Activated CD8-positive, alpha-beta memory T cell treated with anti-CD3 and anti-CD28 coated beads, Interleukin-2, amount 50 U/mL, for 24 hours (primary cell): ENCODE data around the gene TRIM41.
A peak's percentile ranks its signal among the peaks of the same experiment; 100 is the strongest.
"Not testable (repeated sequence)": the region's sequence is repeated elsewhere in the genome, so short reads cannot be mapped to it uniquely, and the experiment has no call there.

Experiments
- DNase-seq: peaks from one replicate; pipeline ENCODE4 v3.0.0-alpha.2; 2020; ENCODE audit errors: extremely low read depth

Gene TRIM41

DNA sequence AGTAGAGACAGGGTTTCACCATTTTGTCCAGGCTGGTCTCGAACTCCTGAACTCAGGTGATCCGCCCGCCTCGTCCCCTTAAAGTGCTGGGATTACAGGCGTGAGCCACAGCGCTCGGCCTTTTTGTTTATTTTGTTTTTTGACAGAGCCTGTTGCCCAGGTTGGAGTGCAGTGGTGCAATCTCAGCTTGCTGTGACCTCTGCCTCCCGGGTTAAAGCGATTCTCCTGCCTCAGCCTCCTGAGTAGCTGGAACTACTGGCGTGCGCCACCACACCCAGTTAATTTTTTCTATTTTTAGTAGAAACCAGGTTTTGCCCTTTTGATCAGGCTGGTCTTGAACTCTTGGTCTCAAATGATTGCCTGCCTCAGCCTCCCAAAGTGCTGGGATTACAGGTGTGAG is 12.9 kb upstream of the TRIM41 start:
- DNase-seq, result not testable (repeated sequence)

DNA sequence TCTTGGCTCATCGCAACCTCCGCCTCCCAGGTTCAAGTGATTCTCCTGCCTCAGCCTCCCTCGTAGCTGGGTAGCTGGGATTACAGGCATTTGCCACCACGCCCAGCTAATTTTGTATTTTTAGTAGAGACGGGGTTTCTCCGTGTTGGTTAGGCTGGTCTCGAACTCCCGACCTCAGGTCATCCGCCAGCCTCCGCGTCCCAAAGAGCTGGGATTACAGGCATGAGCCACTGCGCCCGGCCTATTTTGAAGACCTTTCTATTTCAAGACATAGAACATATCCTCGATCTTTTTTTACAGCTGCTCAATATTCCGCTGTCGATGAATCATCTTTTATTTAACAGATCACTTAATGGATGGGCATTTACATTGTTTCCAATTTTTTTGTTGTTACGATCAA is 12.4 kb upstream of the TRIM41 start:
- DNase-seq, result not testable (repeated sequence)

DNA sequence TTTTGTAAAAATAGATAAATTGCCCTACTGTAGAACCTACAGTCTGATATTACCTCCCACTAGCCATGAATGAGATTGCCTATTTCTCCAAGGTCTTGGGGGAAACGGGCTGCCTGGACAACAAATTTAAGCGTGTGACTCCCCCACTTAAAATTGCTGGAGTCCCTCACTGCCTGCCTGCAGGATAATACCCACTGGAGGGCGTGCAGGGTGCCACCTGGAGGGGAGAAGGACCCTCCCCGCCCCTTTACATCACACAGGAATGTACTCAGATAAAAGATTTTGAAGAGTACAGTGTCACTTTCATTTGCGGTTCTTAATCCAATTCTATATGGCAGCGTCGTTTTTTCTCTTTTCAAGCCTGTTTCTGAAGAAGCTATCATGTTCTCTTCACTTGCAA is 11.9 kb upstream of the TRIM41 start:
- no peak for DNase-seq

DNA sequence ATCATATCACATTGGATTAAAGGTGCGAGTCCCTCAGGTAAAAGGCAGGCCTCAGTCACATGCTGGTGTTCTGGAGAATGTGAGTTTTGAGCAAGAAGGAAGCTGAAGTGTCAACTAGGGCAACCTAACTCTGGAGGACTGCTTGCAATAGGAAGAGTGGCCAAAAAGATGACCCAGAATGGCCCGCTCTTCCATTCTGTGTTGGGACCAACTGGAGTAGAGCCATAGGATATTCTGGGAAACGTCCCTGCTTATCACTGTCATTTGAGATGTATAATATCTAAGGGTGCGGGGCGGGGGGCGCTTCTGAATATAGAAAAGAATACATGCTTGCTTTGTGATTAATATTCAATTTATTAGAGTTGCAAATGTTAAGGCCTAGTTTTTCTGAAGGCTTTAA is 11.0 kb upstream of the TRIM41 start:
- DNase-seq, result no peak

DNA sequence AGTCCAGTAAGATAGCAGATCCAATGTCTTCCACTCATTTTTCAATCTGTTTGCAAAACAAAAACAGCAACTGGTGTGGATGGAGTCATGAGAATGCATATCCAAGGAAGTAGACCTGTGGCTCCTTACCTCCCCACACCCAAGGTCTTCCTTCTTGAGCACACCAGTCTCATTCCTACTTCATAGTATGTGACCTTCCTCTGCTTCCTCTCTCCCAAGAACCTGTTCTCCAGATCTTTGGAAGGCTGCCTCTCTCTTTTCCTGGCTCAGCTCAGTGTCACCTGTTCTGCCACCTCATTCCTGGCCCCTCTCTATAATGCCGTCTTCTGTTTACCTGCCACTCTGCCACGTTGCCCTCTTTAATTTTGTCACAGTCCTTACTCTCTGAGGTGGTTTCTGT is 10.1 kb upstream of the TRIM41 start:
- DNase-seq, result no peak

DNA sequence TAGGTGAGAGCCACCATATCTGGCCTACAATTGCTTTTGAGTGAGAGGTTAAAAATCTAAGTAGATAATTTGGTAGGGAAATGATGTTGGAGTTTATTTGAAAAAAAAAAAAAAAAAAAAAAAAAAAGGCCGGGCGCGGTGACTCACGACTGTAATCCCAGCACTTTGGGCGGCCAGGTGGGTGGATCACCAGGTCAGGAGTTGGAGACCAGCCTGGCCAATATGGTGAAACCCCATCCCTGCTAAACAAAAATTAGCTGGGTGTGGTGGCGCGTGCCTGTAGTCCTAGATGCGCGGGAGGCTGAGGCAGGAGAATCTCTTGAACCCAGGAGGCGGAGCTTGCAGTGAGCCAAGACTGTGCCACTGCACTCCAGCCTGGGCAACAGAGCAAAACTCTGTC is 8.8 kb upstream of the TRIM41 start:
- DNase-seq, result not testable (repeated sequence)

DNA sequence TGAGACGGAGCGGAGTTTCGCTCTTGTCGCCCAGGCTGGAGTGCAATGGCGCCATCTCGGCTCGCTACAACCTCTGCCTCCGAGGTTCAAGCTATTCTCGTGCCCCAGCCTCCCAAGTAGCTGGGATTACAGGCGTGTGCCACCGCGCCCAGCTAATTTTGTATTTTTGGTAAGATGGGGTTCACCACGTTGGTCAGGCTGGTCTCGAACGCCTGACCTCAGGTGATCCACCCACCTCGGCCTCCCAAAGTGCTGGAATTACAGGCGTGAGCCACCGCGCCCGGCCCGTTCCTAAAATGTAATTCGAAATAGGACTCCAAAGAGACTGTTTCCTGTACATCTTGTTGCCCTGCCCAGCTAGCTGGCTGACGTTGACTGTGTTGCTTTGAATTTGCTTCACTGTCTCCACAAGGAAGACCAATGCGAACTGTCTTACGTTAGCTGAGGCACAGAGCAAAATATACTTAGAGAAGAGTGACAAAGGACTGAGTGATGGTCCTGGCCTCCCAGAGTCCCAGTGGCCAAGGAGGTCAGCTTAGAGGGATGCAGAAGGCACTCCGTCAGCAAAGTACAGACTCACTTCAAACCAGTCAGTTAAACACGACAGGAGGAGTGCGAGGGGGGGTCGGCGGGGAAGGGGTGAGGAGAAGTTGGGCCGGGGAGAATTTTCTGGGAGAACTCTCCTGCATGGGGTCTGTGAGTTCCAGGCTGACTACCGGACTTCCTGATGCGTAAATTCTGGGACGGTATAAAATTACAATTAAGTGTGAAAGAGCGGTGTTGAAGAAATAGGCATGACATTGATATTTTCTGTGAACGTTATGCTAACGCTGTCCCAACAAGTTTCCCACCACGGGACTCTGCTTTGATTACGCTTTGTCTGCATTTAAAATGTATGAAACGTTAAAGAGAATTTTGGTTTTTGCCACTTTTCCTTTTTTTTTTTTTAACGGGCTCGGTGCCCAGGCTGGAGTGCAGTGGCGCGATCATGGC is 6.8 kb upstream of the TRIM41 start:
- DNase-seq, result no peak

DNA sequence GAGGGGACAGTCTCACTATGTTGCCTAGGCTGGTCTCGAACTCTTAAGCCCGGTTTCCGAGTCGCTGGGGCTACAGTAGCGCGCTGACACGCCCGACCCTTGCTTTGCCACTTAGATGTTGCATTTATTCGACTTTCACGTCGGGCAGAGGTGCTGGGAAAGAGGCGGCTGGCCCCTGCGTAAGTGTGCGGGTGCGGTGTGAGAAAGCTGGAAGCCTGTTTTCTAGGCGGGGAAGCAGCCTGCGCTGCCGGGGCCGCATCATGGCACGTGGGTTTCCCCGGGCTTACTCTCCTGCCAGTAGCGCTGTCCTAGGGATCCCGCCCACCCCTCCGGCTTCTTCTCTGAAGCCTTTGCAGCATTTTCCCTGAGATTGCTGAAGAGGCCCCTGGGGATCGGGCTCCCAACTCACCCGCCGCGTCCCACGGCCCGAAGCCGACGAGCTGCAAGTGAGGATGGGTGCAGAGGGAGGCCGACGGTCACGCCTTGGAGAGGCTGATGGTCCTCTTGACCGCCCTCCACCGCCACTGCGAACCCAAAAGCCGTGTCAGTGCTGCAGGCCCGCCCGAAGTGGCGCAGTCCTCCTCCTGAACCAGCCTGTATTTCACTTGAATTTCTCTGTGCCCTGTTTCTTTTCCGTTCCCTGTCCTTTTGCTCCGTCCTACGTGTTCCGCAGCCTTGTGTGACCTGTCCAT is 5.8 kb upstream of the TRIM41 start:
- DNase-seq, result no peak

DNA sequence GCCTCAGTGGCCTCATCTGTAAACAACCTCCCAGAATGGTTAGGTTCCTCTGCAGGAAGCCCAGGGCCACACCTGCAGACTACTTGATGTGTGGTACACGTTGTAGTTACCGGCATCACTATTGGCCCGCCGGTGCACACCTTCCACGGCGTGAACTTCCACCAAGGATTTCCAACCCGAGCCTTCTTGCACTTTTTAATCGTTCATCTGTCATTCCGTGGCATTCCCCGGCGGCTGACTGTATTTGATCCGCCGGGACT is 5.3 kb upstream of the TRIM41 start:
- no peak for DNase-seq

DNA sequence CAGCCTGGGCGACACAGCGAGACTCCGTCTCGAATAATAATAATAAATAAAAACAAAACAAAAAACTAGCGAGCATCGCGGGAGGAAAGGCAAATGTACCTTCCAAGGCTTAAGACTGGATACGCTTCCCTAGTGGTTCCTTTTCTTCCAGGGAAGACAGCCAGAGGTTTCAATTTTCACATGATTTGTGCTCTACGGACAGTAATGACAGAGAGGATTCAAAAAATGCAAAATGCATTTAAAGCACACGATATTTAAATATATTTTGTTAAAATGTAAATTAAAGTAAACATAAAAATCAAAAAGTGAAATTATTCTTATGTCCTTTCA is 4.3 kb upstream of the TRIM41 start:
- no peak for DNase-seq

DNA sequence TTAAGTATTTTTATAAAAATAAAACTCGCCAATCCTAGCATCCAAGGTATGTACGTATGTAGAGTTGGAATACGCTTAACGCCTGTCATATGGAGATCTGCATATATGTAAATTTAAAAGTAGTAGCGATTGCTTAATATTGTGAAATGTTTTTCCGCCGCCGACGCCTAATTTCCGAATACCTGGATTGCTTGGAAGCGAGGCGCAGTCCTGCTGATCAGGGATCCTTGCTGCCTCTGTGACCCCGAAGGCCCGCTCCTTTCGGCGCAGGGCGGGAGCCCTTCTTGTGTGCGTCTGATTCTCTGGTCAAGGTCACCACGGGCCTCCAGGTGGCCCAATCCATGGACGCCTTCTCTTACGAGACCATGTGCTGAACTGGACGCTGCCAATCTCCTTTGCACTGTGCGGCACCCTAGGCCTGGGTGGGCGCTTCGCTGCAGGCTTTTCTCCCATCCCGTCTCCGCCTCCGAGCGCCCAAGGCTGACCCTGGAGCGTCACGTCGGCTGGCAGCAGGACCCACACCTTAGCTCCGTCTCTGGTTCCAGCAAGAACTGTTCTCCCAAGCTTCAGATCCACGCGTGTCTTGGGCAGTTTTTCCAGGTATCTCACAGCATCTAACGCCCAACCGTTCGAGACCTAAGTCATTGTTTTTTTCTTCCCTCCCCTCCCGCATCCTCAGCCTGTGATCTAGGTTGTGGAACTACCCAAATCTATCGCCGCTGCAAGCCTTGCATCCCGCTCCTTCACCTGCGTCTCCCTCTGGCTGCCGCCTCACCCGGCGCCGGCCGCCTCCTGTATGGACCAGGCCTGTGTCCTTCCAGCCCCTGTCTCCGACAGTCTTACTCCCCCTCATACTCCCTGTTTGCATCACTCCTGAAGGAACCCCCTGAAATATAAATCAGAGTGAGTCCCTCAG is 3.6 kb upstream of the TRIM41 start:
- DNase-seq, result no peak

DNA sequence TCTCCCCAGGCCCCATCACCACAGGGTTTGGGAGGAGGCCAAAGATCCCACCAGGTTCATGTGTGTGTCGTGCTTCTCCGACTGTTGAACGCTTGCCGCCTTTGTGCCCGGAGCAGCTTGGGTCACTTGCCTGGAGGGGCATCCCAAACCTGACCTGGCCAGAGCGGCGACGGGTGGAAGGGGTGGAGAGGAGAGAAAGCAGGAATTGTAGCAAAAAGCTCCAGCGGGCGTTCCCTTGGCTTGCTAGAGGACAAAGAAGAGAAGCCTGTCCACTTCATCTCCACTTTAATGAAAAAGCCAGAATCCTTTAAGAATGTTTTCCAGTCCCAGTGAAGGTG is 2.9 kb upstream of the TRIM41 start:
- DNase-seq, result no peak

DNA sequence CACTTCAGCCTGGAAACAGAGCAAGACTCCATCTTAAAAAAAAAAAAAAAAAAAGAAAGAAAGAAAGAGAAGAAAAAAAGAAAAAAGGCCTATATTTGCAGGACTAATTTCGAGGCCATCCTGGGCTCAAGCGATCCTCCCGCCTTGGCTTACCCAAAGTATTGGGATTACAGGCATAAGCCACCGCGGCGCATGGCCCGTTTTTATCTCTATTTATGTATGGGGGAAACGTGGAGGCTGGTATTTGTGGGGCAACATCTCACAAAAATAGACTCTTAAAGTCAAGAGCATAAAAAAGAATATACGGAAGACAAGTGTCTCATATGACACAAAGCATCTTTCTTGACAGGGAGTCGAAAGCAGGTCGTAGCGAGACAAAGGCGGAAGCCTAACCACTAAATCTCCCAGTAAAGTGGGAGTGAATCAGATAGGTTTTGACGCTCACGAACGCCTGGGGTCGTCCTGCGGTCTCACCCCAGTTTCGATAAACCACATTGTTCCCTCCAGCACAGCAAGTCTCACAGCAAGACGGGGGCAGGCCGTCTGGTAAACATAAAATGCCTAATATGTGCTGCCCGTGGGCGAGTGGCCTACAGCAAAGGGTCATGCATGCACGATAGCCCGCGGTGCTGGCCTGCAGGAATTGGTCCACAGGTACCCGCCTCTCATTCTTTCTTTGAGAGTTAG is 1.8 kb upstream of the TRIM41 start:
- no peak for DNase-seq

DNA sequence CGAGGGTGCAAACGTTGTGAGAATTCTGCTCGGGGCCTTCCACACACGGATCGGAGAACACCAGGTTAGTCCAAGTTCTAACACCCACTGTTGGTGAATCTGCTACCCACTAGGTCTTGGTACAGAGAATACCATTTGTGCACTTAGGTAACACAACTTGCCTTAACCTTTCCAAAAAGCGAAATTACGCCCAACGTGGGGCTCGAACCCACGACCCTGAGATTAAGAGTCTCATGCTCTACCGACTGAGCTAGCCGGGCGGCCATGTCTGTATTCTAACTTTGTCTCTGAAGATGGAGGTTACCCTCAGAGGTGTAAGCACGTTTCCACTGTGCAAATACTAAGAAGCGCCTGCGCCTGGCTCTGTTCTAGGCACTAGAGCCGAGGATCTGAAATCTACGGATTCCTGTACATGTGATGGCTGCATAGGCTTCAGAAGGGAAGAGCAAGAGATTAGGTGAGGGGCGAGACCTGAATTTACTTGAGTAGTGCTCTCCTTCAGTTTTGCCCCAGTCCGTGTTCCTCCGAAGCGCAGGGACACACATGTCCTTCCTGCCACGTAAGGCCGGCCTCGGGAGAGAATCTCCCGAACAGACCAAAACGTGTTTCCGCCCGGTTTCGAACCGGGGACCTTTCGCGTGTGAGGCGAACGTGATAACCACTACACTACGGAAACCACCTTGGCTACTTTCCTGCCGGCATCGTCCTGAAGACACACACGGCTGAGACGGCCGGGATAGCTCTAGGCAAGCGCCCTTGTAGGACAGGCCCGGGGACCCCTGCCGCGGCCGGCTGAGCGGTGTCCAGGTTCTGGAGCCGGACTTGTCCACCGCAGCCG is 1.1 kb upstream of the TRIM41 start:
- DNase-seq, result peak; percentile 98

DNA sequence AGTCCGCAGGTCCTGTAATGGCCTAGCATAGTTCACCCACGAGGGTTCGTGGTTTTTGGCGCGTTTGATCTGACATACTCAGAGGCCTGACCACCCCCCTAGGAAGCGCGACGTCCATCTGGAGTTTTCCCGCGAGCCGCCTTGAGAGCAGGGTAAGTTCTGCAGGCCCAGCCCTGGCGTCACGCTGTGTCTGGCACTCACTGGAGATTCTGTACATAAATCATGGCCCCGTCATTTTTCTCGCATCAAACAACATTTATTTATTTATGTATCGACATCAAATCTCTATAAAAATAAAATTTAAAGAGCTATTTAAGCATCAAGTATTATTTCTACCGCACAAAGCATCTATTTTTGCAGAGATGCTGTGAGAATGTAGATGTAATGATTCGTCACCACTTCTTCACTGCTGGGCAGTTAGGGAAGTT is 437 bp upstream of the TRIM41 start:
- no peak for DNase-seq

DNA sequence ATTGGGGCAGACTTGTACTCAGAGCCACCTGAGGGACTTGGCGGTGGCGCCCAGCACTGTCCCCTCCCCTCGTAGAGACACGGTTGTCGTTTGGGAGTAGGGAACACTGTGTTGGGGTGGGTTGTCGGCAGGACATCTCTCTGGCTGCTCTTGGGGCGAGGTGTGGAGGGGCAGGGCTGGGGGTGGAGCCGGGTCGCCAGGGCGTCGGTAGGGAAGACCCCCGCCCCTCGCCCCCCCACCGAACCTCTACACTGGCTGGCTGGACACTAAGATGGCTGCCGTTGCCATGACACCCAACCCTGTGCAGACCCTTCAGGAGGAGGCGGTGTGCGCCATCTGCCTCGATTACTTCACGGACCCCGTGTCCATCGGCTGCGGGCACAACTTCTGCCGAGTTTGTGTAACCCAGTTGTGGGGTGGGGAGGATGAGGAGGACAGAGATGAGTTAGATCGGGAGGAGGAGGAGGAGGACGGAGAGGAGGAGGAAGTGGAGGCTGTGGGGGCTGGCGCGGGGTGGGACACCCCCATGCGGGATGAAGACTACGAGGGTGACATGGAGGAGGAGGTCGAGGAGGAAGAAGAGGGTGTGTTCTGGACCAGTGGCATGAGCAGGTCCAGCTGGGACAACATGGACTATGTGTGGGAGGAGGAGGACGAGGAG is 778 bp downstream of the TRIM41 start:
- DNase-seq, result no peak

DNA sequence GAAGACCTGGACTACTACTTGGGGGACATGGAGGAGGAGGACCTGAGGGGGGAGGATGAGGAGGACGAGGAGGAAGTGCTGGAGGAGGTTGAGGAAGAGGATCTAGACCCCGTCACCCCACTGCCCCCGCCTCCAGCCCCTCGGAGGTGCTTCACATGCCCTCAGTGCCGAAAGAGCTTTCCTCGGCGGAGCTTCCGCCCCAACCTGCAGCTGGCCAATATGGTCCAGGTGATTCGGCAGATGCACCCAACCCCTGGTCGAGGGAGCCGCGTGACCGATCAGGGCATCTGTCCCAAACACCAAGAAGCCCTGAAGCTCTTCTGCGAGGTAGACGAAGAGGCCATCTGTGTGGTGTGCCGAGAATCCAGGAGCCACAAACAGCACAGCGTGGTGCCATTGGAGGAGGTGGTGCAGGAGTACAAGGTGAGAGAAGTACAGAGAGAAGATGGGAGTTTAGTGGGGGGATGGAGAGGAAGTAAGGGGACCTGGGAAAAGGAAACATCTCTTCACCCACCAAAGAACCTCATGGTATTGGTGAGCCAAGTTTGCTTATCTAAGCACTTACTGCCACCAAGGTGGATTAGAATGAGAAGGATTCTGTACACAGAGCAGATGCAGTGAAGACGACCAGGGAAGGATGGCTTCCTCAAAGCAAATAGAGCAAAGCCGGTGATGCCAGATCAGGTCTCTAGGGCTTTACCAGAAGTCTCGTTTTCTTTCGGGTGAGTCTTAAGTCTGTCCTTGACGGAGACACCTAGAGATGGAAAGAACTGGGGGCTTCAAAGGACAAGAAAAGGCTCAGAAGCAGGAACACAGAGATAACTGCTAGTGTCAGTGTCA is 1.5 kb downstream of the TRIM41 start:
- DNase-seq, result no peak

DNA sequence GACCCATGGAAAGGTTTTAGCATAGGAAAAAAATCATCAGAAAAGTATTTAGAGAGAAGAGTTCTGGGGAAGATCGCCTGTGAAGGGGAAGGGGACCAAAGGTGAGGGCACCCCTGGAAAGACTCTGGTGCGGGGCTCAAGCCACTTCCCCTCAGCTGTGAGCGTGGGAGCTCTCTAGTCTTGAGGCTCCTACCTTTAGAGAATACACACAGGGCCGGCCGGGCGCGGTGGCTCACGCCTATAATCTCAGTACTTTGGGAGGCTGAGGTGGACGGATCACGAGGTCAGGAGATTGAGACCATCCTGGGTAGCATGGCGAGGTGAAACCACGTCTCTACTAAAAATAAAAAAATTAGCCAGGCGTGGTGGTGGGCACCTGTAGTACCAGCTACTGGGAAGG is 6.9 kb downstream of the TRIM41 start:
- DNase-seq, result no peak

DNA sequence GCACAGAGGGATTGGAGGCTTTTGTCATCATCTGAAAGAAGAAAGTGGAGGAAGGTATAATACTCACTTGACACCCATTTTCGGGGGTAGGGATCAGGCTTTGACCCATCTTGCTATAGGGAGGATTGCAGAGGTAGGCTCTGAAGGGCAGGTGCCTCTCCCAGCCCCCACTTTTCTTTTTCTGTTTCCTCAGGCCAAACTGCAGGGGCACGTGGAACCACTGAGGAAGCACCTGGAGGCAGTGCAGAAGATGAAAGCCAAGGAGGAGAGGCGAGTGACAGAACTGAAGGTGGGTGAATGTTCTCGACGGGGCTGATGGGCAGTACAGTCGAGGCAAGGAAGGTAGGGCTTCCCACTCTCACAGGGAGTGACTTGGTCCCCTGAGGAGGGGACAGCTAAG is 7.5 kb downstream of the TRIM41 start:
- DNase-seq, result no peak

DNA sequence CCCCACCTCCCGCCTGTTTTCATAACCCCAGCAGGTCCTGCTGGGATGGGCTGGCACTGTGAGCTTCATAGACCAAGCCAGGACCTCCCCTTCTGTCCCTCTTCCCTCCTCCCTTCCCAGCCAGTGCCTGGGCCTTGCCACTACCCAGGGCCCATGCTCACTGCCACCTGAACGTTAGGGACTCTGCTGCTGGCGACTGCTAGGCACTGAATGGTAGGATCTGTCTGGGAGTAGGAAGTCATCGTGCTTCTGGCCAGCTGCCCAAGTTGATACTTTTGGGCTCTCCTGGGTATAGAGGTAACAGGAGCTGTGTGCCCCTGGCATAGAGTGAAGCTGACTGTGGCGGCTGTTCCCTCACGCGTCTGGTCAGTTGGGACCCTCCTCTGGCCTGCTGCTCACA is 8.4 kb downstream of the TRIM41 start:
- no peak for DNase-seq
